GM12801 (cell line): ENCODE data around the gene DYNC1LI2.

ENCODE experiments used
- CTCF ChIP-seq: IDR thresholded peaks from one replicate; pipeline ENCODE4 v1.5.1; 2011; ENCODE audit warnings: control low read depth; ENCODE audit not compliant: insufficient read length; ENCODE audit errors: extremely low read depth

DYNC1LI2 gene

DNA sequence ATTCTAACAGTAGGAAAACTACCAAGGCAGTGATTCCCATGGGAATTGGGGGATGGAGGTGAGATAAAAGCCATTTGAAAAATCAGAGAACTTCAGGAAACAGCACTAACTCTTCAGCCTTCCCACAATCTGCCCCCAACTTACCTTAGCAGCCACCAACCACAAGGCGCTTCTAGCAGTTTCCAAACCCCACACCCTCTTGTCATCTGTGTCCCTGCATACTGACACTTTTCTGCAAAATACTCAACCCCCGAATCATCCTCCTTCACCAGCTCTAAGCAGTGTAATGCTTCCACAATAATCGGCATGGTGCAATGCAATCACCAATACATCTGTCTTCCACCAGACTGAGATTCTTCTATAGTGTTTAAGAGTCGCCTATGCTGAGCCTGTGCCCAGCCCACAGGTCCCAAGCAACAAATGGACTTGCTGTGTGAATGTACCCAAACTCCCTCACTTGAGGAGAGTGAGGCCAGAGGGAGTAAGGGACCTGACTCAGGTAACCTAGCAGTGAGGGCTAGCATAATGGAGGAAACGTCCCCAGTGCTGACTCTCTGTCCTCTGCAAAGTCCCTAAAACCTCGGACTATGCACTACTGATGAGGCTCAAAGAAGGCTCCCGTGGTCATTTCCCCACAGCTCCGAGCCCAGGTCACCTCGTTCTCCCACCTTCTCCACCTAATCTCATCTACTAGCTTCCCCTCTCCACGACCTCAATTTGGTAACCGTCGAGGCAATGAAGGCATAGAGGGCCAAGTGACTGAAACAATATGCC lies 943 bp downstream of the DYNC1LI2 start:
- TF ChIP-seq CTCF = no peak

GRCh38 chr16:66746682-66747081 lies 4.7 kb downstream of the DYNC1LI2 start:
- no peak for TF ChIP-seq CTCF

DNA sequence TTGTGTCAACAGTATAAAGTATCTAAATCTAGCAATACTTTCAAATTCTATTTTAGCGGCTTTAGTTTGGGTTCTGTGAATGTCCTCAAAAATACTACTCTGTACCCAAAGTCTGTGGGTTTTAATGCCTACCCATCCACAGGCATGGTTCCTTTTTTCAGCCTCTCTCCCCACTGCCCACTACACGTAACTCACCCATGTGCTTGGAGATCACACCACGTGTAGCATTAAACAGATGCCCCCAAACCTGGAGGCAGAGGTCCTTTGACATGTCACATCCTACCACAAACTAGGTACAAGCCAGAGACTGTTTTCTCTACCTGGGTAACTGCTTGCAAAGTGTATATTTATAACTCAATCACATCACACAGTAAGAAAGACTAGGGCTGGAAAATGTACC lies 5.4 kb downstream of the DYNC1LI2 start:
- TF ChIP-seq CTCF = no peak

- no peak for TF ChIP-seq CTCF
Measured at GRCh38 chr16:66741950-66742808, 9.2 kb downstream of the DYNC1LI2 start.

DNA sequence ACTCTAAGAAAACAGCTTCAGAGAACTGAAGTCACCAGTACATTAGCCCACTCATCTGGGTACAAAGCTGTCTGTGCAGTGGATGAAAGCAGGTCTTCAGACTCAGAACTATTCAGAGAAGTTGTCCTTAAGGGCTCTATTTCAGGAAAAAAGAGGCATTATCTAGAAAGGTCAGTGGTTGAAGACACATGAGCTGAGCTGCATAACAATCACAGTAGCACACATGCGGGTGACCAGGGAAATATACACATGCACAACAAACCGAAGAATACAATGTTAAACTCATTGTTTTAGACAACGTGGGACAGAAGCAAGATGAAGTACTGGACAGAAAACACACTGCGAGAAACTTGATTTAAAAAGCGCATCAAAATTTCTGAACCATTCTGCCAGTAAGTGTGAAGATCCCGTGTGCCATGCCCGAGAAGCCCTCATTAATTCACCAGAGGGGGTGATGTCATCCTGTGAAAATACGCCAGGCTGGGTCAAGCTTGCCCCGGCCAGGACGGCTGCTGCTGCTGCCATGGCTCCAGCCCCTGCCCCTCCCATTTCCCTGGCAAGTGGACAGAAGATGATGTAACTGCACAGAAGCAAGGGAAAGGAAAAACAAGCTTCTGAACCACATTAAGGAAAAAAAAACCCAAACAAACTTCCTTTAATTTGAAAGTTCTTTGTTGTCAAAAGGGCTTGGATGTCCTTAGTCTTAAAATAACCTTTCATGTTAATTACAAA lies 10.1 kb downstream of the DYNC1LI2 start:
- no peak for TF ChIP-seq CTCF

- TF ChIP-seq CTCF = no peak
Measured at GRCh38 chr16:66740533-66740932, 10.9 kb downstream of the DYNC1LI2 start.

DNA sequence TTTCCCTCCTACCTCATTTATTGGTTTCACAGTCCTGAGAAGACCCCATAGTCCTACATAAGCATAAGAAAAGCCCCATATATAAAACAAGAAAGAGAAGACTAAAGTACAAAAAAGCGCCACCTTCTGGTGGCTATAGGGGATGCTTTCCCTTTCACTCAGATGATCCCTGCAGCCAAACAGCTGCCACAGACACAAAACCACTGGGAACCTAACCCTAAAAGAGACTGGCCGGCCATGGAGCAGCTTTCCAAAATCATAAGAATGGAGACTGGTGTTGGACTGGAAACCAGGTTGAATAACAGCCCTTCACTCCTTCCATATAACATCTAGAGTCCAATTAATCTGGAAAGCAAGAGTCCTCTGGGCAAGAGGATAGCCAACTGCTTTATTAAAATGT lies 11.4 kb downstream of the DYNC1LI2 start:
- TF ChIP-seq CTCF = no peak
